Measurements from ENCODE around the gene RBMS3. TPM values are rescaled to one million over a fixed set of nuclear protein-coding genes. Genes with fewer than 3 reads are reported as not detected.

RBMS3 gene
- total RNA-seq, 1 experiment from 2014 or later, result 0.42 TPM

- RAD21 ChIA-PET (ENCODE audit: low non-redundant PET in 1 of 2, low total read pairs in 2 of 2, uncharacterized antibody in 2 of 2, unreplicated experiment in 2 of 2), result no interaction called here
- peak overlapping the region; percentile 38 for H2AFZ ChIP-seq (ENCODE audit: low read depth, low read length, poor library complexity, severe bottlenecking)
- no peaks in the 10 kb centered on the region for H3K27me3 ChIP-seq (ENCODE audit: insufficient read depth, low read length)
- peak; percentile 7 for DNase-seq (ENCODE audit: low read depth, low spot score)
- peak overlapping the region; percentile 45 for H3K4me2 ChIP-seq (ENCODE audit: low read length)
- peak; percentile 84 for ATAC-seq
- POLR2A ChIA-PET, result no interaction called here
- intact Hi-C loops (cut with micrococcal nuclease), result no loop called here
- no peak overlapping the region for H3K4me3 ChIP-seq (replicated peaks in 1 of 2; ENCODE audit: low read depth in 1 of 2, low read length in 2 of 2)
- H4K20me1 ChIP-seq (ENCODE audit: insufficient read depth), result no peaks in the 10 kb centered on the region
- H3K79me2 ChIP-seq (ENCODE audit: insufficient read depth, low read length), result no peaks in the 10 kb centered on the region
- peaks cover 7 to 26% of the 10 kb centered on the region in 2 experiments for H3K4me1 ChIP-seq (ENCODE audit: control insufficient read depth in 1 of 2, insufficient read depth in 2 of 2, low read length in 2 of 2)
- TF ChIP-seq TCF7L2 (IDR thresholded peaks at IDR 0.05; ENCODE audit: borderline replicate concordance, extremely low read depth, insufficient read depth, insufficient read length) (no peak), SP1 (IDR thresholded peaks at IDR 0.05; ENCODE audit: low read depth) (no peak), EZH2 (IDR thresholded peaks at IDR 0.05) (no peak), EGR1 (IDR thresholded peaks at IDR 0.05; ENCODE audit: low read depth) (no peak), POLR2AphosphoS5 (IDR thresholded peaks at IDR 0.05; ENCODE audit: low read depth, low read length) (no peak), CEBPB (IDR thresholded peaks at IDR 0.05; ENCODE audit: low read depth) (no peak), POLR2A (IDR thresholded peaks at IDR 0.05; ENCODE audit: borderline replicate concordance, extremely low read depth, insufficient read depth, insufficient read length) (no peak), RAD21 (IDR thresholded peaks at IDR 0.05; ENCODE audit: low read depth) (no peak), SIN3A (IDR thresholded peaks at IDR 0.05; ENCODE audit: low read depth) (no peak), ZNF274 (IDR thresholded peaks at IDR 0.05; ENCODE audit: low read depth, low read length) (no peak), ZBTB33 (IDR thresholded peaks at IDR 0.05; ENCODE audit: extremely low read depth, insufficient replicate concordance, low read length) (no peak), JUND (IDR thresholded peaks at IDR 0.05) (no peak)
- TF ChIP-seq, protein P1, sequence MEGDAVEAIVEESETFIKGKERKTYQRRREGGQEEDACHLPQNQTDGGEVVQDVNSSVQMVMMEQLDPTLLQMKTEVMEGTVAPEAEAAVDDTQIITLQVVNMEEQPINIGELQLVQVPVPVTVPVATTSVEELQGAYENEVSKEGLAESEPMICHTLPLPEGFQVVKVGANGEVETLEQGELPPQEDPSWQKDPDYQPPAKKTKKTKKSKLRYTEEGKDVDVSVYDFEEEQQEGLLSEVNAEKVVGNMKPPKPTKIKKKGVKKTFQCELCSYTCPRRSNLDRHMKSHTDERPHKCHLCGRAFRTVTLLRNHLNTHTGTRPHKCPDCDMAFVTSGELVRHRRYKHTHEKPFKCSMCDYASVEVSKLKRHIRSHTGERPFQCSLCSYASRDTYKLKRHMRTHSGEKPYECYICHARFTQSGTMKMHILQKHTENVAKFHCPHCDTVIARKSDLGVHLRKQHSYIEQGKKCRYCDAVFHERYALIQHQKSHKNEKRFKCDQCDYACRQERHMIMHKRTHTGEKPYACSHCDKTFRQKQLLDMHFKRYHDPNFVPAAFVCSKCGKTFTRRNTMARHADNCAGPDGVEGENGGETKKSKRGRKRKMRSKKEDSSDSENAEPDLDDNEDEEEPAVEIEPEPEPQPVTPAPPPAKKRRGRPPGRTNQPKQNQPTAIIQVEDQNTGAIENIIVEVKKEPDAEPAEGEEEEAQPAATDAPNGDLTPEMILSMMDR (IDR thresholded peaks at IDR 0.05 in 2 of 3, conservative IDR thresholded peaks at IDR 0.05 in 1 of 3; ENCODE audit: borderline replicate concordance in 1 of 3, insufficient read depth in 1 of 3, low read depth in 2 of 3, low read length in 2 of 3), result no peak
- TF ChIP-seq, protein P2, sequence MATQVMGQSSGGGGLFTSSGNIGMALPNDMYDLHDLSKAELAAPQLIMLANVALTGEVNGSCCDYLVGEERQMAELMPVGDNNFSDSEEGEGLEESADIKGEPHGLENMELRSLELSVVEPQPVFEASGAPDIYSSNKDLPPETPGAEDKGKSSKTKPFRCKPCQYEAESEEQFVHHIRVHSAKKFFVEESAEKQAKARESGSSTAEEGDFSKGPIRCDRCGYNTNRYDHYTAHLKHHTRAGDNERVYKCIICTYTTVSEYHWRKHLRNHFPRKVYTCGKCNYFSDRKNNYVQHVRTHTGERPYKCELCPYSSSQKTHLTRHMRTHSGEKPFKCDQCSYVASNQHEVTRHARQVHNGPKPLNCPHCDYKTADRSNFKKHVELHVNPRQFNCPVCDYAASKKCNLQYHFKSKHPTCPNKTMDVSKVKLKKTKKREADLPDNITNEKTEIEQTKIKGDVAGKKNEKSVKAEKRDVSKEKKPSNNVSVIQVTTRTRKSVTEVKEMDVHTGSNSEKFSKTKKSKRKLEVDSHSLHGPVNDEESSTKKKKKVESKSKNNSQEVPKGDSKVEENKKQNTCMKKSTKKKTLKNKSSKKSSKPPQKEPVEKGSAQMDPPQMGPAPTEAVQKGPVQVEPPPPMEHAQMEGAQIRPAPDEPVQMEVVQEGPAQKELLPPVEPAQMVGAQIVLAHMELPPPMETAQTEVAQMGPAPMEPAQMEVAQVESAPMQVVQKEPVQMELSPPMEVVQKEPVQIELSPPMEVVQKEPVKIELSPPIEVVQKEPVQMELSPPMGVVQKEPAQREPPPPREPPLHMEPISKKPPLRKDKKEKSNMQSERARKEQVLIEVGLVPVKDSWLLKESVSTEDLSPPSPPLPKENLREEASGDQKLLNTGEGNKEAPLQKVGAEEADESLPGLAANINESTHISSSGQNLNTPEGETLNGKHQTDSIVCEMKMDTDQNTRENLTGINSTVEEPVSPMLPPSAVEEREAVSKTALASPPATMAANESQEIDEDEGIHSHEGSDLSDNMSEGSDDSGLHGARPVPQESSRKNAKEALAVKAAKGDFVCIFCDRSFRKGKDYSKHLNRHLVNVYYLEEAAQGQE (IDR thresholded peaks at IDR 0.05; ENCODE audit: low read depth), result no peak
- TF ChIP-seq, protein P3, sequence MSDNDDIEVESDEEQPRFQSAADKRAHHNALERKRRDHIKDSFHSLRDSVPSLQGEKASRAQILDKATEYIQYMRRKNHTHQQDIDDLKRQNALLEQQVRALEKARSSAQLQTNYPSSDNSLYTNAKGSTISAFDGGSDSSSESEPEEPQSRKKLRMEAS (IDR thresholded peaks at IDR 0.05), result no peak
- TF ChIP-seq, protein P4, sequence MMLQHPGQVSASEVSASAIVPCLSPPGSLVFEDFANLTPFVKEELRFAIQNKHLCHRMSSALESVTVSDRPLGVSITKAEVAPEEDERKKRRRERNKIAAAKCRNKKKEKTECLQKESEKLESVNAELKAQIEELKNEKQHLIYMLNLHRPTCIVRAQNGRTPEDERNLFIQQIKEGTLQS (IDR thresholded peaks at IDR 0.05), result no peak
- no peaks in the 10 kb centered on the region for H3K9me2 ChIP-seq (ENCODE audit: insufficient read depth)
- H3K27ac ChIP-seq (ENCODE audit: low read depth, low read length), result no peak overlapping the region
- no peaks in the 10 kb centered on the region for H3K9me3 ChIP-seq (ENCODE audit: control insufficient read depth in 1 of 2, insufficient read depth in 1 of 2, low read depth in 1 of 2, low read length in 2 of 2)
- H3K36me3 ChIP-seq (ENCODE audit: control insufficient read depth in 1 of 2, insufficient read depth in 2 of 2, low read length in 2 of 2), result no peaks in the 10 kb centered on the region
- no peak overlapping the region for H3K9ac ChIP-seq (ENCODE audit: low read length)
- CTCF ChIA-PET, result no interaction called here
- no TSS peak for BruUV-seq (replicated peaks)
Measured at GRCh38 chr3:29693863-29694262, 413.0 kb downstream of the RBMS3 start.

All from HCT116 (cell line).